Measurements from ENCODE around the gene EXOC6B. TPM values are rescaled to one million over a fixed set of nuclear protein-coding genes. Genes with fewer than 3 reads are reported as not detected.

Gene EXOC6B
- total RNA-seq, 1 donor from 2014 or later, result 23.3 TPM

DNA sequence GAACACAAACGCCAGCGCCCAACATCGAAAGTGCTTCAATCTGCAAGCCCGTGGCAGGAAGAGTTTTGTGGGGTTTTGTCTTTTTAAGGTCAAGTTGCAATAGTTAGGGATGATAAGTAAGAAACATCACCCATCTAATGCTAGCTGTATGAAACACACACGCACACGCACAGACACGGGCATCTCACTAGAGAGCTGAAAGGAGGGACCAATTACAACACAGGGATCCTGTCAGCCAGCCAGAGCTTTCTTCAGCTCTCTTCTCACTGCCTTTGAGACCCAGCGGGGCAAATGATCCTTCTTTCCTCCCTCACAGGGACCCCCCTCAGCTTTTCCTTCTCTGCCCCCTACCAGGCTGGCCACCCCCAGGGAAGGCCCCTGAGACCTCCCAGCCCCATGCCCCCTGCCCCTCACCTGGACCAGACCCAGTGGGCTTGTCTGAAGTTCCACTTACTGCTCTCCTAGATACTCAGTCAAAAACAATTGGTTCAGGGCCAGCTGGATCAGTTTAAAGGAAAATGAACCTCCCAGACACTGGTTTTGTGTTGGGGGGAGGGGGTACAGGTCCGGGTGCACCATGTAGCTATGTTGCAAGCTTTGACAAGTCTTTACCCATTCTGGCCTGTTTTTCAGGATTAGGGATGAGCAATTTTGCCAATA, 696.0 kb downstream of the EXOC6B start:
- no peak for DNase-seq

DNA sequence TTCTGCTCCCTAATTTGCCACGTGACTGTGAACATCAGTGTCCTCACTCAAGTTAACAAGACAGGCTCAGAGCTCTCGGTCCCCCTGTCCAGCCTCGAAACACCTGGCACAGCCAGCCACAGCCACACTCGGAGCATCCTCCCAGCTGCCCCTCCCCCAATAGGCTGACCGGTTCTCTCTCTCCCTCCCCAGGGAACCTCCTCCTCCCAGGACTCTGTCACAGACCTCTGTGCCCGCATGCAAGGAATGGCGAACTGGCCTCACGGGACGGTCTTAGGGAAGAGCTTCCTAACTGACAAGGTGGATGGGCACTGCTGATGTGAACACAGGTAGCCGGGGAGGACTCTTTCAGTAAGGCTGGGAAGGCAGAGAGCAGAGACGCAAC, 697.0 kb downstream of the EXOC6B start:
- no peak for DNase-seq

GRCh38 chr2:72128059-72128842, 697.6 kb downstream of the EXOC6B start:
- DNase-seq, result no peak

- no peak for DNase-seq
Observed at GRCh38 chr2:72127401-72128058, 698.3 kb downstream of the EXOC6B start.

GRCh38 chr2:72126186-72127100, 699.4 kb downstream of the EXOC6B start:
- DNase-seq, result no peak

Other genes starting within 250 kb of the EXOC6B start
- 51.7 and 52.4 TPM in 2 replicates for gene SPR, start 61.4 kb upstream of the EXOC6B start, total RNA-seq
- not detected in 2 replicates for gene EMX1, start 91.5 kb upstream of the EXOC6B start, total RNA-seq
- 16.3 and 16.5 TPM in 2 replicates for gene SFXN5, start 245.7 kb upstream of the EXOC6B start, total RNA-seq